ENCODE results near the gene MME. TPM values are rescaled to one million over a fixed set of nuclear protein-coding genes. Genes with fewer than 3 reads are reported as not detected.

The MME gene
- total RNA-seq, 4 donors from 2014 or later: 0.27 to 6.2 (median 3.8) TPM

DNA sequence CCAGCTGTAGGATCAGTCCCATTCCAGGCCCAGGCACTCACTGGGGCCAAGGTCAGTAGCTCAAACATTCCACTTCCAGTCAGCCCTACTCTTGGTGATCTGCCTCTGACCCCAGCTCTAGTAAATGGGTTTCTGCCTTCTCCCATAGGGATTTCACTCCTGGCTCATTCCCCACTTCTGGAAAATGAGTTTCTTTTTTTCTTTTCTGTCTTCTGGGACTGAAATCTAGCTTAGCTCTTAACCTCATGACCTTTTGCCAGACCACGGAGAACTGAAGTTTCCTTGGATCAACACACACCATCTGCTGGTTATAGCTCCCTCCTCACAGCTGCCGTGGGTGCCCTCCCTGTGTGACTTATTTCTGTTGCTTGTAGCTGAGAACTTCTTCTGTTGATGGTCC lies 21.3 kb downstream of the MME start:
- 26 to 43% methylated on average over 2 of the region's 2 CpGs for WGBS, 2 donors
- intact Hi-C loops (cut with DNase I): no loop called here
- H3K4me3 ChIP-seq: no peak overlapping the region
- no peaks in the 10 kb centered on the region for H3K4me1 ChIP-seq
- no peaks in the 10 kb centered on the region for H3K9me3 ChIP-seq
- no peak for DNase-seq
- no peak overlapping the region for H3K27ac ChIP-seq
- no peak for TF ChIP-seq POLR2A (IDR thresholded peaks at IDR 0.05)
- TF ChIP-seq, protein P1, sequence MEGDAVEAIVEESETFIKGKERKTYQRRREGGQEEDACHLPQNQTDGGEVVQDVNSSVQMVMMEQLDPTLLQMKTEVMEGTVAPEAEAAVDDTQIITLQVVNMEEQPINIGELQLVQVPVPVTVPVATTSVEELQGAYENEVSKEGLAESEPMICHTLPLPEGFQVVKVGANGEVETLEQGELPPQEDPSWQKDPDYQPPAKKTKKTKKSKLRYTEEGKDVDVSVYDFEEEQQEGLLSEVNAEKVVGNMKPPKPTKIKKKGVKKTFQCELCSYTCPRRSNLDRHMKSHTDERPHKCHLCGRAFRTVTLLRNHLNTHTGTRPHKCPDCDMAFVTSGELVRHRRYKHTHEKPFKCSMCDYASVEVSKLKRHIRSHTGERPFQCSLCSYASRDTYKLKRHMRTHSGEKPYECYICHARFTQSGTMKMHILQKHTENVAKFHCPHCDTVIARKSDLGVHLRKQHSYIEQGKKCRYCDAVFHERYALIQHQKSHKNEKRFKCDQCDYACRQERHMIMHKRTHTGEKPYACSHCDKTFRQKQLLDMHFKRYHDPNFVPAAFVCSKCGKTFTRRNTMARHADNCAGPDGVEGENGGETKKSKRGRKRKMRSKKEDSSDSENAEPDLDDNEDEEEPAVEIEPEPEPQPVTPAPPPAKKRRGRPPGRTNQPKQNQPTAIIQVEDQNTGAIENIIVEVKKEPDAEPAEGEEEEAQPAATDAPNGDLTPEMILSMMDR (IDR thresholded peaks at IDR 0.05): no peak
- no peaks in the 10 kb centered on the region for H3K27me3 ChIP-seq
- no peaks in the 10 kb centered on the region for H3K36me3 ChIP-seq

DNA sequence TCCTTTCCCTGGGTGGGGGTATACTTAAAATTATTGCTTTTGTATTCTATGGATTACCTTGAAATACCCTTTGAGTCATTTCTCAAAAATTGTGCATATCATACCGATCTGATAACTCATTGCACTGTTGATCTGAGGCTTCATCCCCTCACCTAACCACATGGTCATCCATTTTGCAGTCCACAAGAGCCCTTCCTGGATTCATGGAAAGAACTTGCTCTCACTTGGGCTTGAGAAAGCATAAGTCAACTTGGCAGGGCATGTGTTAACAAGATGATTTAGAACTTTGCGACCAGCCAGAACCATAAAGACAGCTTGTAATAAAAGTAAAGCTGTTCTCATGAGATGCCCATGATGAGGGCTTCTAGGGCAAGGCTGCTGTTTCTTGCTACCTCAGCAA lies 22.2 kb downstream of the MME start:
- H3K36me3 ChIP-seq: no peaks in the 10 kb centered on the region
- no peak overlapping the region for H3K4me3 ChIP-seq
- no peaks in the 10 kb centered on the region for H3K9me3 ChIP-seq
- no peak overlapping the region for H3K27ac ChIP-seq
- TF ChIP-seq, protein P1 (IDR thresholded peaks at IDR 0.05): no peak
- no peak for TF ChIP-seq POLR2A (IDR thresholded peaks at IDR 0.05)
- H3K27me3 ChIP-seq: no peaks in the 10 kb centered on the region
- intact Hi-C loops (cut with DNase I): no loop called here
- DNase-seq: no peak
- no peaks in the 10 kb centered on the region for H3K4me1 ChIP-seq
- WGBS, 2 donors: 63 to 69% methylated on average over 2 of the region's 2 CpGs

DNA sequence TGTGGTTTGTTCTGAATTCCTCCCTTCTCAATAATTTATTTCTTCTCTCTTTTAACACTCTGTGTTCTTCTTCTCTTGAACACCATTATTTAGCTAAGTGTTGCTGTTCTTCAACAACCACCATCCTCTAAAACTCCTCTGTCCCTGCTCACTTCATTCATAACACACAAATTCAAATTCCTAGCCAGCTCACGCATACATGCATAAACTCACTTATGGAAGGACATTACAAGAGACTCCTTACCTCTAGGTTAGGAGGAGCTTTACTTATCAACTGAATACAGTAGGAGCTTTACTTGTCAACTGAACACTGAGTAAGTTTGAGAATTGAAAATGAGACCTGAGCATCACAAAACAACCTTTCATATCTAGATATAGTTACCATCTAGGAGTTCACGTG lies 23.6 kb downstream of the MME start:
- intact Hi-C loops (cut with DNase I): no loop called here
- WGBS, 2 donors: 72 to 83% methylated on average over 2 of the region's 2 CpGs
- H3K4me1 ChIP-seq: no peaks in the 10 kb centered on the region
- H3K9me3 ChIP-seq: no peaks in the 10 kb centered on the region
- no peak overlapping the region for H3K27ac ChIP-seq
- no peaks in the 10 kb centered on the region for H3K27me3 ChIP-seq
- TF ChIP-seq POLR2A (IDR thresholded peaks at IDR 0.05): no peak
- TF ChIP-seq, protein P1 (IDR thresholded peaks at IDR 0.05): no peak
- no peak for DNase-seq
- H3K4me3 ChIP-seq: no peak overlapping the region
- no peaks in the 10 kb centered on the region for H3K36me3 ChIP-seq

DNA sequence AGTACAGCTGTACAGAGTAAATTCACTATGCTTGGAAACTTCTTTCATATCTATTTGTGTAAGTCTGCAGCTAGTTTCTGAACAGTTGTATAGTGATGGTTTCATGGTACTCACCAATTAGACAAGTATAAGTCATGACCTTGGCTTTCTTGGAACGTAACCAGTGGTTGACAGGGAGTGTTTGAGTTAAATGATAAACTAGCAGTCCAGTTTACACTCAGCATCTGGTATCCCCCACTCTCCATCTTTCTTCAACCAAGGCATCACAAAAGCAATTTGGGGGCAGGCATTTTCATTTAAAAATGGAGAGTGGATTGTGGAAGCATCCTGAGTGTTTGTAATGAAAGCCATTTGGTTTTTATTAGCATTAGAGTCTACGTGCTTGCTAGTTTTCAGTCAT lies 26.0 kb downstream of the MME start:
- H3K9me3 ChIP-seq: no peaks in the 10 kb centered on the region
- no peak overlapping the region for H3K4me3 ChIP-seq
- TF ChIP-seq, protein P1 (IDR thresholded peaks at IDR 0.05): no peak
- TF ChIP-seq POLR2A (IDR thresholded peaks at IDR 0.05): no peak
- WGBS, 2 donors: 38 to 53% methylated on average over 2 of the region's 2 CpGs
- DNase-seq: no peak
- H3K27ac ChIP-seq: no peak overlapping the region
- no peaks in the 10 kb centered on the region for H3K4me1 ChIP-seq
- H3K36me3 ChIP-seq: no peaks in the 10 kb centered on the region
- intact Hi-C loops (cut with DNase I): no loop called here
- no peaks in the 10 kb centered on the region for H3K27me3 ChIP-seq

DNA sequence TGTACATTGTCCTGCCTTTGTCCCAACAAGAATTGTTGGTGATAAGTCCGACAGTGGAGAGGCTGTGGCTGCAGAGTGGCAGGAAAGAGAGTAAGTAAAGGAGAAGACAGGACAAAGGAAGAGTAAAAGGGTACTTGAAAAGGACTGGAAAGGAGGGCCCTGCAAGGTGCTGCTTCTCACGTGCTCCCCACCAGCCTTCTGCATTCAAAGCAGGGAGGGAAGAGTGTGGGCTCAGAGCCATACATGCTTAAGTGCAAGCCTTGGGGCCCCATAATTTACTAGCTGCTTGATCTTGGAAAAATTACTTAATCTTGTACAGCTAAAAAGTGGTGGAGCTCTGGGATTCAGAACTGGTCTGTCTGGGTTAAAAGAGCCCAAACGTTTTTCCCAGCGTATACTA lies 29.9 kb downstream of the MME start:
- 46 to 54% methylated on average over 4 of the region's 4 CpGs for WGBS, 2 donors
- Histone ChIP-seq H3K4me1 (no peaks in the 10 kb centered on the region), H3K36me3 (no peaks in the 10 kb centered on the region), H3K4me3 (no peak overlapping the region), H3K27ac (no peak overlapping the region), H3K9me3 (no peaks in the 10 kb centered on the region), H3K27me3 (no peaks in the 10 kb centered on the region)
- DNase-seq: no peak
- intact Hi-C loops (cut with DNase I): no loop called here
- no peak for TF ChIP-seq POLR2A (IDR thresholded peaks at IDR 0.05)
- TF ChIP-seq, protein P1 (IDR thresholded peaks at IDR 0.05): no peak
